Measurements from ENCODE around the gene TMEM109.

TMEM109 gene

GRCh38 chr11:60934790-60935605, 21.0 kb downstream of the TMEM109 start:
- H3K4me1 ChIP-seq (ENCODE audit: control insufficient read depth in 2 of 2, insufficient read depth in 1 of 2, low read depth in 1 of 2, low read length in 2 of 2) = peaks cover 2 to 8% of the 10 kb centered on the region in 2 donors
- H3K27ac ChIP-seq (replicated peaks; ENCODE audit: low read length) = no peak overlapping the region
- H2BK12ac ChIP-seq (ENCODE audit: low read length) = no peak overlapping the region
- H2BK15ac ChIP-seq (ENCODE audit: low read length) = no peak overlapping the region
- WGBS, 2 donors (ENCODE audit: extremely low coverage in 2 of 2, insufficient read length in 2 of 2, insufficient replicate concordance in 1 of 2) = no CpG with 5 or more reads among the region's 21 CpGs
- no peak overlapping the region for H3K4ac ChIP-seq (ENCODE audit: low read length)
- H4K8ac ChIP-seq (ENCODE audit: low read depth, low read length) = no peak overlapping the region
- no peak overlapping the region for H3K18ac ChIP-seq (ENCODE audit: low read length)
- no peak for DNase-seq (ENCODE audit: low spot score)
- no peak overlapping the region for H2BK120ac ChIP-seq (ENCODE audit: low read depth, low read length)
- no peak overlapping the region for H3K23ac ChIP-seq (ENCODE audit: low read depth, low read length, poor library complexity)
- H3K9ac ChIP-seq (ENCODE audit: low read depth, low read length, poor library complexity) = peak overlapping the region; percentile 53
- peaks cover 3% of the 10 kb centered on the region for H3K79me1 ChIP-seq (ENCODE audit: low read depth, low read length)
- no peak overlapping the region for H2AK5ac ChIP-seq (ENCODE audit: low read depth, low read length)
- peak overlapping the region; percentile 29 for H2BK5ac ChIP-seq (ENCODE audit: low read length)
- no peaks in the 10 kb centered on the region for H3K9me3 ChIP-seq (replicated peaks in 1 of 2; ENCODE audit: control insufficient read depth in 2 of 2, insufficient read depth in 1 of 2, low read depth in 1 of 2, low read length in 2 of 2)
- no peak overlapping the region for H3K4me2 ChIP-seq (ENCODE audit: insufficient read depth, low read length, poor library complexity, severe bottlenecking)
- no peak overlapping the region for H4K91ac ChIP-seq (ENCODE audit: low read depth, low read length, poor library complexity)
- no peak overlapping the region for H3K4me3 ChIP-seq (ENCODE audit: low read length in 2 of 2)
- peaks cover 45 to 75% of the 10 kb centered on the region in 2 donors for H3K36me3 ChIP-seq (replicated peaks in 1 of 2; ENCODE audit: control insufficient read depth in 2 of 2, insufficient read depth in 2 of 2, low read length in 2 of 2)
- H3K14ac ChIP-seq (ENCODE audit: low read length) = no peak overlapping the region
- no peaks in the 10 kb centered on the region for H3K27me3 ChIP-seq (ENCODE audit: control insufficient read depth in 3 of 3, insufficient read depth in 3 of 3, low read depth in 1 of 3, low read length in 3 of 3)
- H2AFZ ChIP-seq (ENCODE audit: low read length) = no peak overlapping the region

- no peak overlapping the region for H3K23ac ChIP-seq (ENCODE audit: low read depth, low read length, poor library complexity)
- H3K27me3 ChIP-seq (ENCODE audit: control insufficient read depth in 3 of 3, insufficient read depth in 3 of 3, low read depth in 1 of 3, low read length in 3 of 3) = no peaks in the 10 kb centered on the region
- peaks cover 3% of the 10 kb centered on the region for H3K79me1 ChIP-seq (ENCODE audit: low read depth, low read length)
Observed at GRCh38 chr11:60935676-60936442, 21.9 kb downstream of the TMEM109 start.

GRCh38 chr11:60936467-60937143, 22.6 kb downstream of the TMEM109 start:
- Histone ChIP-seq H3K79me1 (ENCODE audit: low read depth, low read length) (peaks cover 3% of the 10 kb centered on the region), H4K8ac (ENCODE audit: low read depth, low read length) (no peak overlapping the region), H2BK120ac (ENCODE audit: low read depth, low read length) (no peak overlapping the region), H2AFZ (ENCODE audit: low read length) (no peak overlapping the region), H3K4ac (ENCODE audit: low read length) (no peak overlapping the region), H3K4me3 (ENCODE audit: low read length in 2 of 2) (no peak overlapping the region), H3K27me3 (ENCODE audit: control insufficient read depth in 3 of 3, insufficient read depth in 3 of 3, low read depth in 1 of 3, low read length in 3 of 3) (no peaks in the 10 kb centered on the region), H3K9me3 (replicated peaks in 1 of 2; ENCODE audit: control insufficient read depth in 2 of 2, insufficient read depth in 1 of 2, low read depth in 1 of 2, low read length in 2 of 2) (no peaks in the 10 kb centered on the region), H3K14ac (ENCODE audit: low read length) (no peak overlapping the region), H3K36me3 (replicated peaks in 1 of 2; ENCODE audit: control insufficient read depth in 2 of 2, insufficient read depth in 2 of 2, low read length in 2 of 2) (peaks cover 29 to 59% of the 10 kb centered on the region in 2 donors), H4K91ac (ENCODE audit: low read depth, low read length, poor library complexity) (no peak overlapping the region), H3K4me1 (ENCODE audit: control insufficient read depth in 2 of 2, insufficient read depth in 1 of 2, low read depth in 1 of 2, low read length in 2 of 2) (peaks cover 2 to 8% of the 10 kb centered on the region in 2 donors), H3K9ac (ENCODE audit: low read depth, low read length, poor library complexity) (no peak overlapping the region), H3K23ac (ENCODE audit: low read depth, low read length, poor library complexity) (no peak overlapping the region), H3K18ac (ENCODE audit: low read length) (no peak overlapping the region), H3K27ac (replicated peaks; ENCODE audit: low read length) (no peak overlapping the region), H3K4me2 (ENCODE audit: insufficient read depth, low read length, poor library complexity, severe bottlenecking) (no peak overlapping the region), H2BK5ac (ENCODE audit: low read length) (no peak overlapping the region), H2BK12ac (ENCODE audit: low read length) (no peak overlapping the region), H2AK5ac (ENCODE audit: low read depth, low read length) (no peak overlapping the region), H2BK15ac (ENCODE audit: low read length) (no peak overlapping the region)
- no peak for DNase-seq (ENCODE audit: low spot score)
- no CpG with 5 or more reads among the region's 18 CpGs for WGBS, 2 donors (ENCODE audit: extremely low coverage in 2 of 2, insufficient read length in 2 of 2, insufficient replicate concordance in 1 of 2)

More at GRCh38 chr11:60935676-60936442, 21.9 kb downstream of the TMEM109 start:
- peaks cover 36 to 66% of the 10 kb centered on the region in 2 donors for H3K36me3 ChIP-seq (replicated peaks in 1 of 2; ENCODE audit: control insufficient read depth in 2 of 2, insufficient read depth in 2 of 2, low read length in 2 of 2)
- DNase-seq (ENCODE audit: low spot score) = no peak
- H2AK5ac ChIP-seq (ENCODE audit: low read depth, low read length) = peak overlapping the region; percentile 13
- no peak overlapping the region for H2BK5ac ChIP-seq (ENCODE audit: low read length)
- H3K9ac ChIP-seq (ENCODE audit: low read depth, low read length, poor library complexity) = no peak overlapping the region
- no peak overlapping the region for H3K4me3 ChIP-seq (ENCODE audit: low read length in 2 of 2)
- H3K14ac ChIP-seq (ENCODE audit: low read length) = peak overlapping the region; percentile 23
- no peaks in the 10 kb centered on the region for H3K9me3 ChIP-seq (replicated peaks in 1 of 2; ENCODE audit: control insufficient read depth in 2 of 2, insufficient read depth in 1 of 2, low read depth in 1 of 2, low read length in 2 of 2)
- no peak overlapping the region for H4K8ac ChIP-seq (ENCODE audit: low read depth, low read length)
- H4K91ac ChIP-seq (ENCODE audit: low read depth, low read length, poor library complexity) = no peak overlapping the region
- no peak overlapping the region for H2AFZ ChIP-seq (ENCODE audit: low read length)
- no CpG with 5 or more reads among the region's 27 CpGs for WGBS, 2 donors (ENCODE audit: extremely low coverage in 2 of 2, insufficient read length in 2 of 2, insufficient replicate concordance in 1 of 2)
- no peak overlapping the region for H3K4me2 ChIP-seq (ENCODE audit: insufficient read depth, low read length, poor library complexity, severe bottlenecking)
- H3K4me1 ChIP-seq (ENCODE audit: control insufficient read depth in 2 of 2, insufficient read depth in 1 of 2, low read depth in 1 of 2, low read length in 2 of 2) = peaks cover 2 to 8% of the 10 kb centered on the region in 2 donors
- H2BK15ac ChIP-seq (ENCODE audit: low read length) = no peak overlapping the region
- no peak overlapping the region for H3K27ac ChIP-seq (replicated peaks; ENCODE audit: low read length)
- H2BK120ac ChIP-seq (ENCODE audit: low read depth, low read length) = no peak overlapping the region
- no peak overlapping the region for H2BK12ac ChIP-seq (ENCODE audit: low read length)
- H3K18ac ChIP-seq (ENCODE audit: low read length) = peak overlapping the region; percentile 58
- no peak overlapping the region for H3K4ac ChIP-seq (ENCODE audit: low read length)

Measured in neuronal stem cell (in vitro differentiated cells).